Glutamatergic neuron (in vitro differentiated cells): Measurements from ENCODE around the gene TAPT1. TPM values are rescaled to one million over a fixed set of nuclear protein-coding genes. Genes with fewer than 3 reads are reported as not detected.

Experiments used
- DNase-seq: peaks from one replicate; pipeline ENCODE4 v3.0.0; 2022
- H3K27ac Mint-ChIP-seq: one replicate; pipeline ENCODE4 v1.8.0; 2020; ENCODE audit warnings: mild to moderate bottlenecking, mixed read lengths, inconsistent platforms; ENCODE audit not compliant: unreplicated experiment
- H3K27me3 Mint-ChIP-seq: one replicate; pipeline ENCODE4 v1.8.0; 2020; ENCODE audit warnings: mild to moderate bottlenecking, moderate library complexity, mixed read lengths, inconsistent platforms; ENCODE audit not compliant: unreplicated experiment
- H3K36me3 Mint-ChIP-seq: one replicate; pipeline ENCODE4 v1.8.0; 2020; ENCODE audit warnings: mild to moderate bottlenecking, mixed read lengths, inconsistent platforms; ENCODE audit not compliant: unreplicated experiment
- H3K4me1 Mint-ChIP-seq: one replicate; pipeline ENCODE4 v1.8.0; 2020; ENCODE audit warnings: mild to moderate bottlenecking, low read depth, mixed read lengths, inconsistent platforms; ENCODE audit not compliant: unreplicated experiment
- H3K4me3 Mint-ChIP-seq: one replicate; pipeline ENCODE4 v1.8.0; 2020; ENCODE audit warnings: mild to moderate bottlenecking, mixed read lengths, inconsistent platforms; ENCODE audit not compliant: unreplicated experiment
- H3K9me3 Mint-ChIP-seq: one replicate; pipeline ENCODE4 v1.8.0; 2020; ENCODE audit warnings: mild to moderate bottlenecking, moderate library complexity, mixed read lengths, inconsistent platforms; ENCODE audit not compliant: unreplicated experiment
- total RNA-seq: library from RNA; stranded (reverse); fragmentation: NEBNext Ultra II Directional; extraction: Animal tissue kit (Norgen Biotek cat#: 25700); gene quantifications from one replicate; pipeline ENCODE4 v1.2.1, GENCODE V29; 2021; ENCODE audit not compliant: unreplicated experiment
- TF ChIP-seq, protein P1 (sequence below): fragments of 200-600 bp; sonication (generic); IDR thresholded peaks from one replicate; pipeline ENCODE4 v1.5.0; 2021; ENCODE audit not compliant: partially characterized antibody, unreplicated experiment

The TAPT1 gene
- total RNA-seq, 1 donor from 2014 or later: 28.9 TPM

DNA sequence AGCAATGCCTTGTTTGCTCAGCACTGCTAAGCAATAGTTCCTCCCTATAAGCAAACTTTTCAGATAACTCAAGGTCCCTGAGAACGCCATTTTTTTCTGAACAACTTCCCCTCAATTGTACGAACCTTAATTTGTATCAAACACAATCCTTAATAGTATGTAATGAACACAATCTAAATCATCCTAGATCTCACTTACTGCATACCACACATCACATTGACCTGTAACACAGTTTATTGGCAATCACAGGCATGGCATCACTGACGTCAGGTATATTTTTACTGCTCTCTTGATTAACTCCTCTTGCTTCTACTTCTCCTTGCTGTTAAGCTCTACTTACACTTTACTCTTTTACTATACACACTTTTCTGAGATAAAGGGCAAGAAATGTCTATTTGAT is 67.0 kb downstream of the TAPT1 start:
- H3K4me3 Mint-ChIP-seq: no peak overlapping the region
- H3K4me1 Mint-ChIP-seq: peaks cover 18% of the 10 kb centered on the region
- peaks cover 1% of the 10 kb centered on the region for H3K27me3 Mint-ChIP-seq
- DNase-seq: no peak
- no peaks in the 10 kb centered on the region for H3K36me3 Mint-ChIP-seq
- no peaks in the 10 kb centered on the region for H3K9me3 Mint-ChIP-seq
- TF ChIP-seq, protein P1, sequence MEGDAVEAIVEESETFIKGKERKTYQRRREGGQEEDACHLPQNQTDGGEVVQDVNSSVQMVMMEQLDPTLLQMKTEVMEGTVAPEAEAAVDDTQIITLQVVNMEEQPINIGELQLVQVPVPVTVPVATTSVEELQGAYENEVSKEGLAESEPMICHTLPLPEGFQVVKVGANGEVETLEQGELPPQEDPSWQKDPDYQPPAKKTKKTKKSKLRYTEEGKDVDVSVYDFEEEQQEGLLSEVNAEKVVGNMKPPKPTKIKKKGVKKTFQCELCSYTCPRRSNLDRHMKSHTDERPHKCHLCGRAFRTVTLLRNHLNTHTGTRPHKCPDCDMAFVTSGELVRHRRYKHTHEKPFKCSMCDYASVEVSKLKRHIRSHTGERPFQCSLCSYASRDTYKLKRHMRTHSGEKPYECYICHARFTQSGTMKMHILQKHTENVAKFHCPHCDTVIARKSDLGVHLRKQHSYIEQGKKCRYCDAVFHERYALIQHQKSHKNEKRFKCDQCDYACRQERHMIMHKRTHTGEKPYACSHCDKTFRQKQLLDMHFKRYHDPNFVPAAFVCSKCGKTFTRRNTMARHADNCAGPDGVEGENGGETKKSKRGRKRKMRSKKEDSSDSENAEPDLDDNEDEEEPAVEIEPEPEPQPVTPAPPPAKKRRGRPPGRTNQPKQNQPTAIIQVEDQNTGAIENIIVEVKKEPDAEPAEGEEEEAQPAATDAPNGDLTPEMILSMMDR: no peak
- H3K27ac Mint-ChIP-seq: peak overlapping the region; percentile 3

DNA sequence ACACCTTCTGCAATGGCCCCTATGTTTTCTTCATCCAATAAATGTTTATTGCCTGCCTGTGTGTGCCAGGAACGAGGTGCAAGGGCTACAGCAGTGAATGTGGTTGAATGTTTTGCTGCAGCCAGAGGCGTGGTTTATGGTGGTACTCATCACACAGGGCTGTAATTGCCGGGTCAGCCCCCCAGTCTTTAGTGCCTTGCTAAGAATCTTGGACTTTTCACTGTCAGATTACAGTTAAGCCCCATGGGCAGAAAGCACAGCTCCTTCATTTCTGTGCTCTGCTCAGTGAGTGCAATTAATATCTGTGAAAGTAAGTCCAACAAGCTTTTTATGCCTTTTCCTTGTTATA is 67.8 kb downstream of the TAPT1 start:
- Mint-ChIP-seq H3K4me3 (peak overlapping the region; percentile 65), H3K9me3 (no peaks in the 10 kb centered on the region), H3K27ac (peak overlapping the region; percentile 97), H3K4me1 (peaks cover 18% of the 10 kb centered on the region), H3K27me3 (peaks cover 1% of the 10 kb centered on the region), H3K36me3 (no peaks in the 10 kb centered on the region)
- DNase-seq: no peak
- TF ChIP-seq, protein P1: no peak

DNA sequence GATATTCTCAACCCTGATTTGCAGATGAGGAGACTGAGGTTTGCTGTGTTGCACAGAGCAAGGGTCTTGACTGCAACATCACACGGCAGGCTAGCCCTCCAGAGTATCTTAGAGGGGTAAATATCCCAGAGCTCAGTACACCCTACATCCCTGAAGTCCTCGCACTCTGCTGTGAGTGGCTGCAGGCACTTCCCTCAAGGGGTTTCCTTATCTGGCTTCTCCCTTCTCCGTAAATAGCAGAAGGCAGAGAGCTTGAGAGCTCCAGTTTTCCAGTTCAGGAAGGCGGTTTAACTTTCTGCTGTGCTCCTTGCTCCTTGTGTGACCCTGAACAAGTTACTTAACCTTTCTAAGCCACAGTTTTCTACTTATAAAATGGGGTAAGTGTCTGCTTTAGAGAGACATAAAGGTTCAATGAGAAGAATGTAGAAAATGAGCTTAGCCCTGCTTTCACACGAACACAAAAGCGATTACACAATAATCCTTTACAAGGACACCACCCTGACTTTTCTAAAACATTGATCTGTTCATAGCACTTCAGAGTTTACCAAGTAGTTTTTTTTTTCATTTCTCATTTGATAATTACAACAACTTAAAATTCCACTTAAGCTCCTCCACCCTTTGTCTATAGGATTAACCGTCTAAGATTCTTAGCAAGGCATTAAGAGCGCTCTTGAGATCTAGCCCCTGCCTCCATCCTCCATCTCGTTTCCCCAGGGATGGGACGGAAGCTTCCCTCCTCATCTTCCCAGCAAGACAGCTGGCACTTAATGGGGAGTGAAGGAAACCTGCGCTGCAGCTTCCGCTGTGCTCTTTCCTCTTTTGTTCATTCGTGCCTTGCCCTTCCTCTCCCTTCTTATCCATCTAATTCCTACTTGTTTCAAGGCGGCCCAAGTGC is 68.4 kb downstream of the TAPT1 start:
- peak; percentile 45 for DNase-seq
- Mint-ChIP-seq H3K9me3 (no peaks in the 10 kb centered on the region), H3K36me3 (no peaks in the 10 kb centered on the region), H3K27ac (peak overlapping the region; percentile 97), H3K4me1 (peaks cover 18% of the 10 kb centered on the region), H3K27me3 (peaks cover 1% of the 10 kb centered on the region), H3K4me3 (peak overlapping the region; percentile 65)
- TF ChIP-seq, protein P1: no peak

DNA sequence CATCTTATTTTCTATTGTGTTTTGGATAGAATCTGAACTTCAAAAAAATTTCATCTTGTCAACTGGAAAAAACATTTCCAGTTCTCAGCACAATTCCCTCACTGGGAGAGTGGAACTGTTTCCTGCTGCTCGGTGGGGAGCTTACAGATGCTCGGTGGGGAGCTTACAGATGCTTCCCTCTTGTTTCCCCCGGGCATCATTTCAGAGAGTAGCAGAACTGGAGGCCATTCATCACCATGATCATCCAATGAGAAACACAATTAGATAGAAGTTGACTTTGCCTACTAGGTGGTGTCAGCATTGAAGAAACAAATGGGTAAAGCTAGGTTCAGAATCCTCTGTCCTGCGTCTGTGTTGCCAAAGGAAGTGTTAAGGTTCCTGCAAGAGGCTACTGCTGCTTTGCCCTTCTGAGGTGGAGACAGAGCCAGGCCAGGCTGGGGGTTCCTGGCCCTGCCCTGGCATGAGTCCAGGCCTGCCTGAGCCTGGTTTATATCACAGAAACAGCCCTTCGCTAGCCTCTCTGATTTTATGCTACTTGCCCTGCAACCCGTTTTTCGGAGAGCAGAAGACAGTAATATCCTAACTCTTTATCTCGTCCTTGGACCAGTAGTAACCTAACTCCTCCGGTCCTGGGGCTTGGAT is 70.6 kb downstream of the TAPT1 start:
- H3K27me3 Mint-ChIP-seq: peaks cover 1% of the 10 kb centered on the region
- TF ChIP-seq, protein P1: no peak
- no peaks in the 10 kb centered on the region for H3K9me3 Mint-ChIP-seq
- no peak overlapping the region for H3K4me3 Mint-ChIP-seq
- no peaks in the 10 kb centered on the region for H3K36me3 Mint-ChIP-seq
- no peak for DNase-seq
- peaks cover 15% of the 10 kb centered on the region for H3K4me1 Mint-ChIP-seq
- no peak overlapping the region for H3K27ac Mint-ChIP-seq

DNA sequence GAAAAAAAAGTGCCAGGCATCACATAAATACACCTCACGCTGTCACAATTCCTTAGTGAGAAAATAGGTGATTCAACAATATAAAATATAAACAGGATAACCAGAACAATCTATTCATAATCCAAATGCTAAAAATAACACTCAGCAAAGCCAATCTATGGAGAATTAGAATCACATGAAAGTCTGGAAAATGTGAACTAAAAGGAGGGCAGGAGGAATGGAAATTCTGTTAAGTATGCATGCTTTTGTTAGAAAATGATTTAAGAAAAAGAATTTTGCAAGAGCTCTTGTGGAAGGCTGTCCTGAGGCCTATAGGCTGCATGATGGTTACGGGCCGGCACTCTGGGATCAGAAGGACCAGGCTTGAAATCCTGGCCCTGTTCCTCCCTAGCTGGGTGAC is 71.8 kb downstream of the TAPT1 start:
- TF ChIP-seq, protein P1: no peak
- no peaks in the 10 kb centered on the region for H3K36me3 Mint-ChIP-seq
- no peaks in the 10 kb centered on the region for H3K9me3 Mint-ChIP-seq
- DNase-seq: no peak
- no peak overlapping the region for H3K27ac Mint-ChIP-seq
- H3K4me1 Mint-ChIP-seq: peaks cover 15% of the 10 kb centered on the region
- H3K4me3 Mint-ChIP-seq: no peak overlapping the region
- peaks cover 1% of the 10 kb centered on the region for H3K27me3 Mint-ChIP-seq
